ENCODE results near the gene MLLT6.
A peak's percentile ranks its signal among the peaks of the same experiment; 100 is the strongest.

Gene MLLT6

DNA sequence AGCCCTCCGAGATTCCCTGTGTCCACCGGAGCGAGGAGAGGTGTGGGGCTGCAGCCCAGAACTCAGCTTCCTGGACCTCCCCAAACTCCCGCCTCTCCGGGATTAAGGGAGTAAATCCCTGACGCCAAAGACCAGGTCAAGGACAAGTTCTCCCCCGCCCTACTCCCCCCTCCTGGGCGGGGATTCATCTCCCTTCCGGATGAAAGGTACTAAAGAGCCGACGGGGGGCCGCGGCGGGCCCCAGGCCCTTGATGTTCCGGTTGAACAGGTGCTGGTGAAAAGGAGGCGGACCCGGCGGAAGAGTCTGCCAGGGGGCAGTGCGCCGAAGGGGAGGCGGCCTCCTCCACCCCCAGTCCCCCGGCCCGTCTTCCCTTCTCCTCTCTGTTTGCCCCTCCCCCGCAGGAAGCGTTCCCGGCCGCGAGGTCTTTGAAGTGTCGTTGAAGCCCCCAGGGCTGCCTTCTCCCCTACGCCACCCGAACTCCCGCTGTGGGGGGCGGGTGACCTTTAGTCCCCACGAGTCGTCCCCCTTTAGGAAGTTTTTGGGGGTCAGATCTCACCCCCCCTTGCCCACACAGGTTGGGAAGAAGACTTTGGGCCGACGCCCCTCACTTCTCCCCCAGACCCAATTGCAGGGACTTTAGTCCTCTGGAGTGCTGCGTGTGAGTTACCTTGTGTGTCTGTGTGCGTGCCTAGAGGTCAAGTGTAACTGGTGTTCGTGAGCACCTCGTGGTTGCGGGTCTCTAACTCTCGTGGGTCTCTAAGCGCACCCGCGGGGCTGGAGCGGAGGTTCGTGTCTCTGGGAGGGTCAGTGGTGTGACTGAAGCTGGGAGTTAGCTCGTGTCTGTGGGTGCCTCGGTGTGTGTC, 1.1 kb upstream of the MLLT6 start:
- peak in 25 of 42 donors; percentile 20 to 58 (median 36) for DNase-seq
- intact Hi-C loops (cut with DNase I), result no loop called here

DNA sequence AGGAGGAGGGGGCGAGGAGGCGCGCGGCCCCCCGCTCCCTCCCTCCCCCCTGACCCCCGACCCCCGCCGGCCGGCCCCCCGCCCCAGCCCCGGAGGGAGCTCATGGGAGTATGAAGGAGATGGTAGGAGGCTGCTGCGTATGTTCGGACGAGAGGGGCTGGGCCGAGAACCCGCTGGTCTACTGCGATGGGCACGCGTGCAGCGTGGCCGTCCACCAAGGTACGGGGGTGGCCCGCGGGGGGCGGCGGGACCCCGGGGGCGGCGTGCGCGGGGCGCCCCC, 390 bp downstream of the MLLT6 start:
- DNase-seq, result peak in 1 of 42 donors; percentile 25
- intact Hi-C loops (cut with DNase I), result no loop called here

DNA sequence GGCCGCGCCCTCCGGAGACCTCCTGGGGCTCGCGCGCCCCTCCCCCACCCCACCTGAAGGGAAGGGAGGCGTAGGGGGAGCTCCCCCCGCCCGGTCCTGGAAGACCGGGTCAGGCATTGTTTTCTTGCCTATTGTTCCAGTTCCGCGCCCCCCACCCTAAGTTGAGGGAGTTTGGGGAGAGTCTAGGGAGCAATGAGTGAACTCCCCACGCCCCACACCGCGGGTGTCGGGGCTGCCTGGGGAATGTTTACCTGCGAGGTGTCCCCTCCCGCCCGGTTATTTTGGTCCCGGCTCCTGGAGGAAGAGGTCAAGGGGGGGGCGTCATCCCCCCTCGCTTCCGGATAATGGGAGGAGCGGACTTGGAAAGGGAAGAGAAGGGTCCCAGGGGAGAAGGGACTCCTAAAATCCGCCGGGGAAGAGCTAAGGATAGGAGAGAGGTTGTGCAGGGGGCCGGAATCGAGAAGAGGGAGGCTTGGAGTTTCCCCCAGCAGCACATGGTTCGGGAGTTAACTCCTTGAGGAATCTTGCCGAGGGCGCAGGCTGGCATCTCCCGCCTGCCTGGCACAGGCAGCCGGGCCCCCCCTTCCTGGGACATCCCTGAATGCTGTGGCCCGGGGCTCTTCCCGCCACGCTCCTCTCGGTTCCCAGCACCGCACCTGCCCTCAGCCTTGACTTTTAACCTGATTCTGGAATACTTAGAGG, 881 bp downstream of the MLLT6 start:
- intact Hi-C loops (cut with DNase I), result no loop called here
- DNase-seq, result peak in 34 of 42 donors; percentile 24 to 69 (median 48)

DNA sequence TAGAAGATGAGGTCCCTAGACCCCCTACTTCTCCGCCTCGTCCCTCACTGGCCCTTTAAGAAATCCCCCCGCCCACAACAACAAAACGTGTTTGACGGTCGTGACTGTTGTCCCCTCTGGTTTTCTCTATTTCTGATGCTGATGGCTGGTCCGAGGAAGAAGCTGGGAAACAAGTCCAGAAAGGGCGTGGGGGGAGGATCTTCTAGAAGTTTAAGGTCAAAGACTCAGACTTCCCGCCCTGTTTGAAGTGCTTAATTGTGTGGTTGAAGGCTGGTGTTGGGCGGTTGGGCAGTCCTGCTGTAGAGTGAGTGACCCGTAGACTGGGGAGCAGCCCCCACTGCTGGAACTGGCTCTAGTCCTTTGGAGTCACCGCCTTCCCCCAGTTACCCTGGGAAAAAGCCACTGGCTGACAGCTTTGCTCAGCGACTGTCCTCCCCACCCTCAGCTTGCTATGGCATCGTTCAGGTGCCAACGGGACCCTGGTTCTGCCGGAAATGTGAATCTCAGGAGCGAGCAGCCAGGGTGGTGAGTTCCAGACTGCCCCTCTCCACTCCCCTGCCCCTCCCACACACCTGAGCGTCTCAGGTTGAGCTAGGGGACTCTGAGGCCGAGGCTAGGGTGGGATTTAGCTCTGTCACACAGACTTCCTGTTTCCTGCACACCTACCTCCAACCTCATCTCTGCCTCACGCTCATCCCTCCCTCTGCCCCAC, 1.6 kb downstream of the MLLT6 start:
- DNase-seq, result peak in 5 of 42 donors; percentile 16 to 56 (median 38)
- intact Hi-C loops (cut with DNase I), result no loop called here

GRCh38 chr17:38707678-38708351, 2.7 kb downstream of the MLLT6 start:
- intact Hi-C loops (cut with DNase I), result no loop called here
- DNase-seq, result peak in 1 of 42 donors; percentile 41

GRCh38 chr17:38709104-38709820, 4.2 kb downstream of the MLLT6 start:
- DNase-seq, result peak in 1 of 42 donors; percentile 28
- intact Hi-C loops (cut with DNase I), result no loop called here

GRCh38 chr17:38709864-38710603, 5.0 kb downstream of the MLLT6 start:
- no peak for DNase-seq
- intact Hi-C loops (cut with DNase I), result no loop called here

- no peak for DNase-seq
- intact Hi-C loops (cut with DNase I), result no loop called here
These were observed 5.5 kb downstream of the MLLT6 start for GRCh38 chr17:38710604-38710962.

DNA sequence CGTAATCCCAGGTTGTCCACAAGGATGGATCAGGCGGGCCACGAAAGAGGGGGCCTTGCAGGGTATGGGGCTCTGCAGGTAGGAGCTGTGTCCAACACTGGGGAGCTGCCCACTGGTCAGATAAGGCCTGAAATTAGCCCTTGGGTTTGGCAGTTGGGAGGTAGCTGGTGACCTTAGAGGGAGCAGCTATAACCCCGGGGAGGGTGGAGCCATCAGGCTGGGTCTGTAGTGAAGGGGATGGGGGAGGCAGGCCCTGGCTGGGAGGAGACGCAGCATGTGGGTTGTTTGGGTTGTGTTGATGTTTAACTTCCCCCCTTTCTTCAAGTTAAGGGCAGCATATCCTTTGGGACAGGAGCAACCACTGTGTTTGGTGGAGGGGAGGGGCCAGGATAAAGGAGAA, 5.9 kb downstream of the MLLT6 start:
- intact Hi-C loops (cut with DNase I), result no loop called here
- no peak for DNase-seq

DNA sequence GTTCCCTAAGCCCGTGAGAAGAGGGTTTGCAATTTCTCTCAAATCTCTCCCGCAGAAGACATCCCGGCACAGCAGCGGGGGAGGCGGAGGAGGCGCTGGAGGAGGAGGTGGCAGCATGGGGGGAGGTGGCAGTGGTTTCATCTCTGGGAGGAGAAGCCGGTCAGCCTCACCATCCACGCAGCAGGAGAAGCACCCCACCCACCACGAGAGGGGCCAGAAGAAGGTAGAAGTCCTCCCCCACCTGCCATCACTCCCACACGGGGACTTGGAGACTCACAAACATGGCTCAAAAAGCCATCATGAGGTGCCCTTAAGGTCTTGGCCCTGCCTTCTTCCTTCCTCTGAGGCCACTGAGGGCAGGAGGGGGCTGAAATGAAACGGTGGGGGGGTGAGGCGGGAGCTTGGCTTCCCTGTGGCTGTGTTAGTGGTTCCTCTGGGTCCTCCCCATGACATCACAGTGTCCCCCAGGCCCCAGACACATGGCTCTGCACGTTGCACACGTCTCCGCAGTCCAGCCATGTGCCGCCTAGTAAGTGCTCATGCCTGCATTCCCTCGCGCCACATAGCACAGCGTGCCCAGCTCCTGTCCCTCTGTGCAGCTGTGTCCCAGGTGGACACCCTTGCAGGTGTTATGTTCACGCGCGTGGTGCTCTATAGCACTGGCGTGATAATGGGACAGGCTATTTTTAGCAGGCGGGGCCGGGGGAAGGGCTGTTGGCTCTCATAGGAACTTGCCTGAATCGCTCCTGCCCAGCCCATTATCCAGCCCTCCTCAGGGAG, 6.9 kb downstream of the MLLT6 start:
- intact Hi-C loops (cut with DNase I), result no loop called here
- DNase-seq, result peak in 2 of 42 donors; percentile 38 to 46

DNA sequence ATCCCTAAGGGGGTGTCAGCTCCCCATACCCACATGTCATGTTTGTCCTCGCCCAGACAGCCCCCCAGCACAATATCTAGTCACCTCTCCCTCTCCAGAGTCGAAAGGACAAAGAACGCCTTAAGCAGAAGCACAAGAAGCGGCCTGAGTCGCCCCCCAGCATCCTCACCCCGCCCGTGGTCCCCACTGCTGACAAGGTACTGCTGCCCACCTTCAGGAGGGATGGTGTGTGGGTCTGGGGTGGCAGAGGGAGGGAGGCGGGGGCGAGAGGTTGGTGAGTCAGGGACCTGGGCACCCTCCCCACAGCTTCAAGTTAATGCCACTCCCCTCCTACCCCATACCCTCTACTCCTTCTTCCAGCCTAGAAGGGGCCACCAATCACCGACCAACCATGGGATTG, 7.5 kb downstream of the MLLT6 start:
- intact Hi-C loops (cut with DNase I), result no loop called here
- no peak for DNase-seq

- intact Hi-C loops (cut with DNase I), result no loop called here
- DNase-seq, result no peak
These were observed 8.5 kb downstream of the MLLT6 start for GRCh38 chr17:38713456-38714075.

- intact Hi-C loops (cut with DNase I), result no loop called here
These were observed 10.3 kb downstream of the MLLT6 start for GRCh38 chr17:38715216-38715943.

GRCh38 chr17:38716368-38717005, 11.4 kb downstream of the MLLT6 start:
- DNase-seq, result no peak
- intact Hi-C loops (cut with DNase I), result no loop called here

More at GRCh38 chr17:38715216-38715943, 10.3 kb downstream of the MLLT6 start:
- DNase-seq, result no peak

GRCh38 chr17:38717139-38717745, 12.2 kb downstream of the MLLT6 start:
- intact Hi-C loops (cut with DNase I), result no loop called here
- no peak for DNase-seq
